Left renal pelvis (tissue), 4 donors: Measurements from ENCODE around the gene UNC5C. TPM values are rescaled to one million over a fixed set of nuclear protein-coding genes. Genes with fewer than 3 reads are reported as not detected.

Experiments
- DNase-seq, 4 donors: peaks; one replicate each; pipeline ENCODE4 v3.0.0-alpha.2; 2013; ENCODE audit warnings: low read depth in 4 of 4, low spot score in 3 of 4
- polyA plus RNA-seq, 4 donors: library from polyadenylated mRNA; unstranded; fragments of 120-200 nt; gene quantifications; one replicate each; pipeline ENCODE4 v1.2.1, GENCODE V29; 2013; ENCODE audit not compliant: insufficient read length in 4 of 4

The UNC5C gene
- polyA plus RNA-seq, 4 donors: 20.8 to 39.8 (median 37.4) TPM

- no peak for DNase-seq
Observed at GRCh38 chr4:95546866-95547714, 1.7 kb downstream of the UNC5C start.

DNA sequence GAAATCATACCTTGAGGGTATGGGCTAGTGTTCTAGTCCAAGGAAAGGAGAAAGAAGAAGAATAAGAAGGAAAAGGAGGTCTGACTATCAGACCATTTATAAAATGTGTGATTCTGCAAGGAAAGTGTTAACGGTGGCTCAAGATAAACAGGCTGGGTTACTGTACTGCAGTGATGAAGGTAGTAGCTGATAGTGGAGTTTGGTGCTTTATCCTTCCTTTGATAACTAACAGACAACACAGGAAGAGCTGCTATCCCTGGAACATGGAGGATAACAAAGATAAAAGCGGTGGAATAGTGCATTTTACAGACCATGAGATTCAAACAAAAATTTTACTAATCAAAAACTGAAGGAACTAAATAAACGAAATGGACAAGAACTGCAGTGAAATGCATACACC lies 2.6 kb downstream of the UNC5C start:
- no peak for DNase-seq

GRCh38 chr4:95545546-95545945 lies 3.2 kb downstream of the UNC5C start:
- DNase-seq: no peak

DNA sequence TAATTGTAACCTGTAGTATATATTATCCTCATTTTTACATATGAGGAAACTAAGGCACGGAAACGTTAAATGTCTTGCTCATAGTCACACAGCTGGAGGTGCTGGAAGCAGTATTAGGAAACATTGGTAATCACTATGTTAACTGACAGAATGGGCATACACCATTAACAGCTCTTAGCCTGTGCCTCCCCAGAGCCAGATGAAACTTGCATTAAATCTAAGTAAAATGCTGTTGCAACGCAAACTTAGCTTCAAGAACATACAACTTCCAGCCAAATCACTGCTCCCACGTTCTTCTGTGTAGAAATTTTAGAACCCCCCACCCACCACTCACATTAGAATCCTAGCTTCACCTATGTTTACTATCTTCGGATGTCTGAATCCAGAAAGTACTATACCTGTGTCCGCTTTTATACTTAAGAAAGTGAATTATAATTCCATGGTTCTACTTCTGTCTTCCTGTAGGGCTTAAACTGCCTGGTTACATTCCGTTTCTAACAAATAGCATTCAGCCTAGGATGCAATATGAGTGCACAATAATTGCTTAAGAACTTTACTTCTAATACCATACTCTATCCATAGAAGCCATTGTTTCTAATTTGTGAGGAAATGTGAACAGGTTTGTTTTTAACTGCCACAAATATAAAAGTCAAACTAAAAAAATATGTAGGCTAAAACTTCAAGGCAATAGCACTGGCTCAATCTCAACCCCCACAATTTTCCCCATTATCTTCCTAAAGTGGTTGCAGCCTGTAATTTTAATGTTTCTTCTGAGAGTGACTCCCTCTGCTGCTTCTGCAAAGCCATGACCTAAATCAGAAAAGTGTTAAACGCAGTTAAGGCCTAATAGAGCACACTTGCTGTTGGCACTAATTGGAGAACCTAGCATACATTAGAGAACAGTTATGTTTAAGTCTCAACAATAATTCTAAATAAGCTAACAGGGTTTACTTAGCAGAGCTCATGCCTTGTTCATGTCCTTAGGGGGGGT lies 4.4 kb downstream of the UNC5C start:
- no peak for DNase-seq

DNA sequence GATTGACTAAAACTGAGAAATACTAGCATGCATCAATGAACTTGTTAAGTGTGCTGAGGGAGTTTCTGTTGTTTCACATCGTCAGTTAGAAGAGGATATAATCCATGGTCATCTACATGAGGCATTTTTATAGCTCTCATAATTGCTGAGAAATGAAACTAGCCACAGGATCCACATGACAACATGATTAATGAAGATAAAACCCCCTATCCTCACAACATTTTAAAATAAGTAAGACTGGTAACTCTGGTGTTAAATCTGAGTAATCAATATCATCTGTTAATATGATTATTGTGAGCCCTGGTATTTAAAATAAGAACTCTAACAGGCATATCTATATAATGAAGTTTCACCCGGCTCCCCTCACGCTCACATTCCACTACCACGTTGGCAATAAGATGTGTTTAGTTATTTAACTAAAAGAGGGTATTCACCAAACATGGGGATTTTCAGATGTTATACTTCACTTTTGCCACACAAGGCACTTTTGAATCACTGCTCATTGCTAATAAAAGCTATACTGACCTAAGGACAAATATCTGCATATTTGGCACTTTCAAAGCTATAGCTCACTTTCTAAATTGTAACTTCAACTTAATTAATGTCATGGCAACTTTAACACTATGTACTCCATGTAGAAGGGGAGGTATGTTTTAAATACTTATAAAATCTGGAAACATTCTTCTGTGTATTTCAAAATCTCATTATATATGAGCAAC lies 6.7 kb downstream of the UNC5C start:
- no peak for DNase-seq

GRCh38 chr4:95541094-95541493 lies 7.7 kb downstream of the UNC5C start:
- DNase-seq: no peak

GRCh38 chr4:95540227-95540626 lies 8.5 kb downstream of the UNC5C start:
- no peak for DNase-seq

- DNase-seq: no peak
Observed at GRCh38 chr4:95539106-95539505, 9.7 kb downstream of the UNC5C start.

GRCh38 chr4:95537863-95538488 lies 10.8 kb downstream of the UNC5C start:
- DNase-seq: no peak

- DNase-seq: no peak
Observed at GRCh38 chr4:95537191-95537590, 11.6 kb downstream of the UNC5C start.

DNA sequence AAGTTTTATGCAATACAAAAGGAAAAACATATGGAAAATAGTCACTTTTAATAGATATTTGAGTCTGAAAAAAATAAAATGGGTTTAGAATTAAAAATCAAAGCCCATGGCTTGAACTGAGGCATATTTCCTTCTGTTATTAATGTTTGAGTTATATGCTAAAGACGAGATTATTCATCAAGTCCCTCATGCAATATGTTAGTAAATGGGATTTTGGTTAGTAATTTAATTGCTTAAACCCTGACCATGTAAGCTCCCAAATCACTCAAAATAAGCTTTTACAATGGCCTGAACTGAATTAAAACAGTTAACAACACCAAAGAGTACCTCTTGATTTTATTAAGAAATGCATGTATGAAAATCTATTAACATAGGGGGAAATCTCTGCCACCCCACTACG lies 12.1 kb downstream of the UNC5C start:
- no peak for DNase-seq

- DNase-seq: no peak
Observed at GRCh38 chr4:95535180-95535579, 13.6 kb downstream of the UNC5C start.

DNA sequence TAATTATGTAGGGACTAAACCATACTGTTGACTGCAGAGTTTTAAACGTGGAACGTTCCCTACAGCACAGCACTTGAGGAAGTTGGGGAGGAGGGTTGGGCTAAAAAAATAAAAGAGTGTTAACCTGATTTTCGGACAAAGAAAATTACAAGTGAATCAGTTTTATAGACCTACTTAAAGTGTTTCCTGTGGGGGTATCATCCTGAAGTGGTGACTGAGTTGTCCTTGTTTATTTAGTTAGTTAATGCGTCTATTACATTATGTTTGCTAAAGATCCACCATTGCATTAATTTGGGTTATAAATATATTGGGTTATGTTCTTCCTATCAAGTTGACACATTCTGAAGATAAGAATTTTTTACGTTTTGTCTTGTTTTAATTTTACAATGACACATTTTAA lies 14.7 kb downstream of the UNC5C start:
- no peak for DNase-seq

GRCh38 chr4:95533254-95533653 lies 15.5 kb downstream of the UNC5C start:
- no peak for DNase-seq

DNA sequence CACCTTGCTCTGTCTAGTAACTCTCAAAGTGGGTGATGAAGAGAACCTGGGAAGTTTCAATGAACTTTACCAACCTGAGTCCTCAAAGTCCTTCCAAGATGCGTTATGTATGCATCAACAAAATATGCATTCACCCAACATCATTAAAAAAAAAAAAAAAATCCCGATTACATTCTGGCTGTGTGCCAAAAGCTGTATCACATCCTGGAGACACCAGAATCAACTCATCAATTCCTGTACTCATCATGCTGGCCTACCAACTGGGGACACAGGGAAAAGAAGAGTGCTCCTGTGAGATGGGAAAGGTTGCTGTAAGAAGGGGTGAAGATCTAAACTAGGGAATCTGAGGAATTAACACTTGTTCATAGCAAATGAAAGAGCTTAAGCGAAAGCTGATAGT lies 16.5 kb downstream of the UNC5C start:
- no peak for DNase-seq

DNA sequence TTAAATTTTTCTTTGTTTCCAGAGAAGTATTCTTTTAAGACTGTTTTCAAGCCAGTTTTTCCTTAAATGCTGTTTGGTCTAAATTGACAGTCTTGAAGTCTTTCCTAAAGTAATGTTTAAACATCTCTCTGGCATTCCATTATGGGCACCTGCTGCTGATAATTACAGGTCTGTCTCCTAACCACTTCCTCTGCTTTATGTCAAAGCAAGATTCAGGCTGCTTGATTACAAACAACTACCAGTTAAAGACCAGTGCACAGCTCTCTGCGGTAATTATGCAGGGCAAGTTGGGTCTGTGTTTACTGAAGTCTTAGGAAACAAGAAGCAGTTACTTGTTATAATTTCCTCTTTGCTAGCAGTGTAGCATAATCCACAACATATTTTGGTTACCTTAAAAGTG lies 17.6 kb downstream of the UNC5C start:
- DNase-seq: no peak

- no peak for DNase-seq
Observed at GRCh38 chr4:95529946-95530345, 18.8 kb downstream of the UNC5C start.

GRCh38 chr4:95528388-95528948 lies 20.3 kb downstream of the UNC5C start:
- no peak for DNase-seq

DNA sequence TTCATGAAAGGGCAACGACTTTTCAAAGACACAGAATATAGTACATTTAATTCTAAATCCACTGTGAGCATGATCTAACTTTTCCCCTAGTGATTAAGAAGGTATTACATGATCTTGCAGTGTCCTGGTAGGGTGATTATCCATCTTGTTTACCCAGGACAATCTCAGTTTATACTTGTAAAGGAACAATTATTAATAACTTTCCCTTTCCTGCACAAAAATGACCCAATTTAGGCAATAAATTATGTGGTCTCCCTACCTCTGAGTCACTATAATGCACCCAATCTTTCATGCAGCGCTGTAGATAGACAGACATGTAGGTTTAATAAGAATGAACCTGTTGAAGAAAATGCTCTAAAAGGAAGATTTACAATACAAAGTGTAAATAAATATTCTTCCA lies 22.7 kb downstream of the UNC5C start:
- DNase-seq: no peak

GRCh38 chr4:95524729-95525128 lies 24.0 kb downstream of the UNC5C start:
- no peak for DNase-seq
